Tibial nerve (tissue), 4 donors: ENCODE results near the gene ZAR1. TPM values are rescaled to one million over a fixed set of nuclear protein-coding genes. Genes with fewer than 3 reads are reported as not detected.

Experiments used
- DNase-seq, 2 donors: peaks; one replicate each; pipeline ENCODE4 v3.0.0-alpha.2; 2019; ENCODE audit warnings: low spot score in 2 of 2
- H3K27ac ChIP-seq, 4 donors: fragments of 200-600 bp; sonication (generic) in 3 of 4; one replicate each; pipeline ENCODE4 v1.5.1; 2017 to 2019; ENCODE audit warnings: mild to moderate bottlenecking in 1 of 4
- H3K27me3 ChIP-seq, 2 donors: fragments of 200-600 bp; sonication (generic) in 1 of 2; one replicate each; pipeline versions ENCODE4 v1.5.1 to v1.6.0; 2017 to 2019
- H3K36me3 ChIP-seq, 3 donors: fragments of 200-600 bp; sonication (generic); one replicate each; pipeline ENCODE4 v1.5.1; 2018 to 2019
- H3K4me1 ChIP-seq, 4 donors: fragments of 200-600 bp; sonication (generic) in 3 of 4; one replicate each; pipeline ENCODE4 v1.5.1; 2017 to 2019
- H3K4me3 ChIP-seq, 4 donors: fragments of 200-600 bp; sonication (generic) in 3 of 4; one replicate each; pipeline ENCODE4 v1.5.1; 2017 to 2019; ENCODE audit warnings: mild to moderate bottlenecking in 1 of 4, moderate library complexity in 1 of 4
- H3K9me3 ChIP-seq, 4 donors: fragments of 200-600 bp; sonication (generic) in 3 of 4; one replicate each; pipeline ENCODE4 v1.5.1; 2017 to 2019
- CTCF ChIP-seq, 5 experiments: fragments of 200-600 bp in 3 of 5; fragments of 450-650 bp in 2 of 5; sonication (generic) in 3 of 5; IDR thresholded peaks; one replicate each; pipeline ENCODE4 v1.5.1; 2016 to 2019; ENCODE audit warnings: antibody characterized with exemption in 5 of 5, mild to moderate bottlenecking in 3 of 5, moderate library complexity in 2 of 5
- EP300 ChIP-seq, 2 donors: sonication (generic); formaldehyde crosslinking; IDR thresholded peaks; one replicate each; pipeline ENCODE4 v1.6.1; 2017; ENCODE audit warnings: antibody characterized with exemption in 2 of 2, mild to moderate bottlenecking in 1 of 2
- POLR2A ChIP-seq, 2 donors: fragments of 450-650 bp; IDR thresholded peaks; one replicate each; pipeline ENCODE4 v1.6.1; 2017; ENCODE audit warnings: antibody characterized with exemption in 2 of 2, mild to moderate bottlenecking in 2 of 2, moderate library complexity in 2 of 2
- WGBS, 2 donors: methylation state at CpG; one replicate each; pipeline ENCODE4 v1.1.5; 2018; 5-methylcytosine and 5-hydroxymethylcytosine counted together
- total RNA-seq, 4 donors: library from RNA; depleted of rRNA; stranded (reverse); fragments of >200 nt; gene quantifications; one replicate each; pipeline ENCODE4 v1.1.0, GENCODE V29; 2016

ZAR1 gene
- total RNA-seq, 4 donors from 2014 or later: 1.3 TPM; not detected in 3

GRCh38 chr4:48478273-48478672 is 11.8 kb upstream of the ZAR1 start:
- H3K4me1 ChIP-seq: peaks cover 0 to 1% (median 0%) of the 10 kb centered on the region in 4 donors
- no peaks in the 10 kb centered on the region for H3K9me3 ChIP-seq
- WGBS, 2 donors: 65 to 74% methylated on average over 2 of the region's 2 CpGs
- H3K36me3 ChIP-seq: no peaks in the 10 kb centered on the region
- no peak for DNase-seq
- TF ChIP-seq EP300 (IDR thresholded peaks at IDR 0.05) (no peak), POLR2A (IDR thresholded peaks at IDR 0.05) (no peak), CTCF (IDR thresholded peaks at IDR 0.05) (no peak)
- no peak overlapping the region for H3K4me3 ChIP-seq
- peaks cover 0 to 19% of the 10 kb centered on the region in 2 donors for H3K27me3 ChIP-seq
- no peak overlapping the region for H3K27ac ChIP-seq

DNA sequence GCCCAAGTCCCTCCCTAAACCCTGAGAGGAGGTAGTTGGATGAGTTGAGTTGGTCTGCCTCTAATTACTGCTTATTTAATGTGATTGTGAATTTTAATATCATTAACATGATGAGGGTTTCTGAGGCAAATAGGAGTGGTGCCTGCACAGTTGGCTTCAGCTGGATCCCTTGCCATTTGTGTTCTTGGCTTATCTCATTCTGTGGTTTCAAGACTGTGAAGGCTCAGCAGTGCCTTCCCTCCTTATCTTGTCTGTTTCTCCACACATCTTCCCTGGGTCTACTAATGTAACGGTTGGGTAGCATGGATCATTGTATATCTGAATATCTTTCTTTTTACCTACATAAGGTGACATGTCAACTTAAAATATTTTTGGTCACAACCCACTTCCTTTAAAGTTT is 8.5 kb upstream of the ZAR1 start:
- 87 to 96% methylated on average over 1 of the region's 1 CpG for WGBS, 2 donors
- peaks cover 0 to 49% of the 10 kb centered on the region in 2 donors for H3K27me3 ChIP-seq
- no peak overlapping the region for H3K27ac ChIP-seq

GRCh38 chr4:48483006-48483776 is 6.9 kb upstream of the ZAR1 start, which contains the start of gene SLC10A4:
Gene SLC10A4, plus strand, starts transcription at chr4:48483343. Its CDS starts 219 bp downstream, at chr4:48483562.
- Histone ChIP-seq H3K27me3 (peaks cover 0 to 64% of the 10 kb centered on the region in 2 donors), H3K4me3 (peak within 1 kb of the TSS in 1 of 4 donors; percentile 43)

More for the DNA sequence above, 8.5 kb upstream of the ZAR1 start:
- DNase-seq: no peak
- Histone ChIP-seq H3K4me3 (no peak overlapping the region), H3K4me1 (peaks cover 0 to 7% (median 0%) of the 10 kb centered on the region in 4 donors), H3K9me3 (no peaks in the 10 kb centered on the region), H3K36me3 (no peaks in the 10 kb centered on the region)
- no peak for TF ChIP-seq POLR2A (IDR thresholded peaks at IDR 0.05)
- no peak for TF ChIP-seq CTCF (IDR thresholded peaks at IDR 0.05)
- no peak for TF ChIP-seq EP300 (IDR thresholded peaks at IDR 0.05)

DNA sequence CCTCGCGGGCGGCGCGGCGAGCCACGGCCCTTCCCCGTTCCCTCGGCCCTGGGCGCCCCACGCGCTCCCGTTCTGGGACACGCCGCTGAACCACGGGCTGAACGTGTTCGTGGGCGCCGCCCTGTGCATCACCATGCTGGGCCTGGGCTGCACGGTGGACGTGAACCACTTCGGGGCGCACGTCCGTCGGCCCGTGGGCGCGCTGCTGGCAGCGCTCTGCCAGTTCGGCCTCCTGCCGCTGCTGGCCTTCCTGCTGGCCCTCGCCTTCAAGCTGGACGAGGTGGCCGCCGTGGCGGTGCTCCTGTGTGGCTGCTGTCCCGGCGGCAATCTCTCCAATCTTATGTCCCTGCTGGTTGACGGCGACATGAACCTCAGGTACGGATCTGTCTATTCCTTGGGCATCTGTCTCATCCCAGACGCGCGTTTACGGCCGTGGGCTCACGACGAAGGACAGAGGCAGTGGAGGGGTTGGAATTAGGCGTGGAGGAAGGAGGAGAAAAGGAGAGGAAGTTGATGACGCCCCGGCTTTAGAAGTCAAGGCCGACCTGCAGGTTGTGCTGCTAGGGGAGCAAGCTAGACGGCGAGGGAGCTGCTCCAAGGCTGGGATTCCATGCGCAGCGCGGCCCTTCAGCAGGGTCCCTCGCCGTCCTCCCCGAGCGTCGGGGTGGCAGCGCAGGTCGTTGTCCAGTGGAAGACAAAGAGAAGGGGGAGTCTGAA is 6.1 kb upstream of the ZAR1 start:
- peak overlapping the region in 1 of 4 donors; percentile 43 for H3K4me3 ChIP-seq
- H3K9me3 ChIP-seq: no peaks in the 10 kb centered on the region
- H3K27ac ChIP-seq: no peak overlapping the region
- no peak for DNase-seq
- TF ChIP-seq POLR2A (IDR thresholded peaks at IDR 0.05) (no peak), CTCF (IDR thresholded peaks at IDR 0.05) (no peak), EP300 (IDR thresholded peaks at IDR 0.05) (no peak)
- peaks cover 0 to 7% (median 0%) of the 10 kb centered on the region in 4 donors for H3K4me1 ChIP-seq
- no peaks in the 10 kb centered on the region for H3K36me3 ChIP-seq
- 16 to 18% methylated on average over 32 to 62 of the region's 66 CpGs for WGBS, 2 donors
- H3K27me3 ChIP-seq: peaks cover 0 to 71% of the 10 kb centered on the region in 2 donors

More at GRCh38 chr4:48483006-48483776, 6.9 kb upstream of the ZAR1 start, which contains the start of gene SLC10A4:
- no peak for DNase-seq
- TF ChIP-seq CTCF (IDR thresholded peaks at IDR 0.05) (no peak), EP300 (IDR thresholded peaks at IDR 0.05) (no peak), POLR2A (IDR thresholded peaks at IDR 0.05) (no peak)
- no peaks in the 10 kb centered on the region for H3K9me3 ChIP-seq
- no peaks in the 10 kb centered on the region for H3K36me3 ChIP-seq
- peaks cover 0 to 7% (median 0%) of the 10 kb centered on the region in 4 donors for H3K4me1 ChIP-seq
- 4 to 12% methylated on average over 5 to 85 of the region's 85 CpGs for WGBS, 2 donors
- H3K27ac ChIP-seq: no peak within 1 kb of the TSS
